Measurements from ENCODE around the gene NSMF.

GRCh38 chr9:137491735-137492432 lies 32.8 kb upstream of the NSMF start:
- TF ChIP-seq CTCF (IDR thresholded peaks at IDR 0.05): no peak
- TF ChIP-seq POLR2A (IDR thresholded peaks at IDR 0.05): no peak
